ENCODE data around the gene TMEM238L.

The TMEM238L gene

DNA sequence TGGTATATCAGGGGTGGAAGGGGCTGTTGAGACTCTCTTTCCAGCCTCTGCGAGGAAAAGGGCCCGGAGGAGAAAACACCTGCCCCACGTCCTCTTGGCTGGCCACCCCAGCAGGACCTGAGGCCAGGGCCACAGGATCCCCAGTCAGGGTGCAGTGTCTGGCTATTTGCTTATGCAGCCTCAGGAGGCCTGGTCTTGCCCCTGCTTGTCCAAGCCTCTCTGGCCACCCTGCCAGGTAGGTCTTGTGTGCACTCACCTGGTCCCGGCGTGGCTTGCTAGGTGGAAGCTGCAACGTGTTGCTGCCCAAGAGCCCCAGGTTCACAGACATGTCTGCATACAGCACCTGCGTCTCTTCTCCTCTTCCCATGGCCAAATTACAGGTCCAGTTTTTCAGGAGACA lies 549 bp downstream of the TMEM238L start:
- no peak for DNase-seq

DNA sequence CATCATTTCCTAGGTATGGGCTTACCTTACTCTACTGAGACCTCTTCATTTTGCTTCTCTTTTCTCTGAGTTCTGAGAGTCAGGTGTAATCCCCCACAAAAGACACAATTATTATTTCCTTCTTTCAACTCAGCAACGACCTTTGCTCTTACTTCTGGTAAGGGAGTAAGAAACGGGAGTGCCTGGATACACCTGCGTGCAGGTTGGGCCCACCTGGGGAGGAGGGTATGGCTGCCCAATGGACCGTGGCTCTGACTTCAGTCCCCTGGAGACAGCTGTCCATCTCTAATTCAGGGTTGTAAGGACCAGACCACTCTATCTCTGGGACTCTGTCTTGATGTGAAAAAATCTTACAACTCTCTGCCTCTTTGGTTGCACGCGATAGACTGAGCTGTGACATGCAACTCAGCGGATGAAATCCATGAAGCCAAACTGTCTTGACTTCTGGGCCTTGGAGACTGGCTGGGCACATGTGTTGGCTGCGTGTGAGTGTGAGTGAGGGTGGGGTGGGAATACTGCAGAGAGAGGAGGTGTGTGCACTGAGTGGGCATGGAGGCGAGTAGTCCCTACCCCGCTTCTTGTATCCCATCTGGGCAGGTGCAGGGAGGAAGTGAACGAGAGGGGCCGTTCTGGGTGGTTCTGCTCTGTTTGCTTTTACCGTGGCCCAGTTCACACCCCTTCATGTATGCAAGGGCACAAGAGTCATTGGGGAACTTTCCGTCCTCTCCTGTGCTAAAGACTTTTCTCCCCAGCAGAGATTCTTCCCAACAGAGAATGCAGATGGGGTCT lies 1.2 kb downstream of the TMEM238L start:
- no peak for DNase-seq

GRCh38 chr17:10799407-10799806 lies 4.5 kb downstream of the TMEM238L start:
- DNase-seq = no peak

DNA sequence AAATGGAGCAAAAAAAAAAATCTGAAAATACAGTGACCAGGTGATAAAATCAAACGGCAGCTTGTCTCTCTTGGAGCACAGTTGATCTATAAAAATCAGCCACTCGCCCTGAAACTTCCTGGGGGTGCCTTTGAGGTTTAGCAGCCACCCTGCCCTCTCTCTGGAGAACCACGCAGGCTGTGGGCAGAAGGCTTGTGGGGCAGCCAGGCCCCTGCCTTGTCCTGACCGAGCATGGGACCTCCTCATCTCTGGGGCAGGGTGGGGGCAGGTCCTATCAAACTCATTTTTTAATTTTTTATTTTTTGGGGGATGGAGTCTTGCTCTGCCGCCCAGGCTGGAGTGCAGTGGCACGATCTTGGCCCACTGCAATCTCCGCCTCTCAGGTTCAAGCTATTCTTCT lies 5.0 kb downstream of the TMEM238L start:
- no peak for DNase-seq

- DNase-seq = no peak
These were observed 5.6 kb downstream of the TMEM238L start for GRCh38 chr17:10798332-10798749.

DNA sequence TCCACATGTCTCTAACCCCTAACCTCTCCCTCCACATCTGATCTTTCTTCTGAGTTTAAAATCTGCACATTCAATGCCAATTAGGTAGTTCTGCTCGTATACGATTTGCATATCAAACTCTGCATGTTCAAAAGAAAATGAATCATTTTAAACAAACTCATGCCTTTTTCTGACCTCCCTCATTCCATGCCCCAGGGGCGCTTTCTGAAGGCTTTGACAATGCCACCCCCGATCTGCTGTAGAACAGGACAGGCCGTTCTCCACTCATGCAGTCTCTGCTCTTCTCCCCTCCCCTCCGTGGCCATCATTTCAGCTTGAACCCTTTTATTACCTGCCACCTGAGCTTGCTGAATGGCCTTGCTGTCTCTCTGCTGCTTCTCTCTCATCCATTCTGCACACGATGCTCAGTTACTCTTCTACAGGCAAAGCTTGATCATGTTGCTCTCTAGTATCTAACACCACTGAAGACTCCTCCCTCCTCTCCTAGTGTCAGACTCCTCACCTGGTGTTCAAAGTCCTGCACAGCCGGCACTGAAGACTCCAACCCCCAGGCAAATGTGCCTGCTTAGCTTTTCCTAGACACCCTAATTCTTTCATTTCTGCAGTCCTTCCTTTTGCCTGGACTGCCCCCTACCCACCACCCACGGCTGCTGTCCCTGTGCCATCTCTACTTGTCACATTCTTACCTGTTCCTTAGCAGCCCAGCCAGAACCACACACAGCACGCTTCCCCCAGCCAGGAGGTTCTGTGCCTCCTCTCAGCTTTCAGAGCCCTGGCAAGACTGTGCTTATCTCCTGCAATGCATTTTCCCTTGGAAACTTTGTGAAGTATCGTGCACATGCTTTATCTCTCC lies 6.2 kb downstream of the TMEM238L start:
- no peak for DNase-seq

GRCh38 chr17:10793816-10794215 lies 10.1 kb downstream of the TMEM238L start:
- no peak for DNase-seq

GRCh38 chr17:10793256-10793655 lies 10.6 kb downstream of the TMEM238L start:
- DNase-seq = no peak

DNA sequence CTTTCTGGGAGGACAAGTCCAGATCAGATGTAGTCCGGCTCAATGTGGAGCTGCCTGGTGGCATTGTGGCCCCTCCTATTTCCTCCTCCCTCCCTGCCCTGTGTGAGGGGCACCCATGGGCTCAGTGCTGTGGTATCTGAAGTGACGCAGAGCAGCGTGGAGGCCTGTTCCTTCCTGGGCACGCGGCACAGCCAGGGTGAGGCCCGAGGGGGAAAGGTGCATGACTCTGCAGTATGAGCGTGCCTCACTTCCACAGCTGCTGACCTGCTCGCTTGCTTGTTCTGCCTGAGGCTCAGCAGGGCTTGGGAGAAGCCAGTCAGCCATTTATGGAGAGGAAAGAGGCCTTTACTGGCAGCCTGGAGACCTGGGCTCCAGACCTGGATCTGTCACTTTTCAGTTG lies 11.7 kb downstream of the TMEM238L start:
- no peak for DNase-seq

- no peak for DNase-seq
These were observed 13.2 kb downstream of the TMEM238L start for GRCh38 chr17:10790491-10791401.

GRCh38 chr17:10789694-10790271 lies 14.1 kb downstream of the TMEM238L start:
- DNase-seq = no peak

DNA sequence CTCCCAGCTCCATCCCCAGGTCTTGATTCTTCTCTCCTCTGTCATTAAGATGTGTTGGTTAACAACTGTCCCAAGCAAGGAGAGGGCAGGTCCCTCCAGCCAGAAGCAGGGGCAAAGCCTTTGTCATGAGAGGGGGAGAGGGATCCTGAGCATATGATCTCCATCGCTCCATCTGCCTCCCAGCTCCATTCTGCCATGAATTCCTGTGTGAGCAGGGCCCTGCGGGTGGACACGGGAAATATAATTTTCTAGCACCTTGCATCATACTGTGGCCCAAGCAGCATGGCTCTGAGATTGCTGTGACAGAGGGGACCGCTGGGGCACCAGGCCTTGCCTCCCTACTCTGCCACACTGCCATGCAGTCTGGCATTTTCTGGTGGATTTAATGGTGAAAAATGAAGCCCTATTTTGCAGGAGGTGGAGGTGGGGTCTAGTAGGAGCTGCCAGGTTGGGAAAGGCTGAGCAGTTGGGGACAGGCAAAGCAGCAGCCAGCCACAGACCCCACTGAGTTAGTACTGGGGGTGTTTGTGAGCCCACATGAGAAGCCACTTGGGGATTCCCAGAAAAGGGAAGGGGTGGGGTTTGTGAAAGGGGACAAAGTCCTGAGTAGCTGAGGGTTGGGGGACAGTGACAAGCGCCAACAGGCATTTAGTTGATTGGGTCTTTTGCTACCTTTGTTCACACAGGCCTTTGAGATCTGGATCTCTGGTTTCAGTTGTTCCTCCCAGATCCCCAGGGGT lies 16.4 kb downstream of the TMEM238L start:
- DNase-seq = no peak

GRCh38 chr17:10785295-10785694 lies 18.6 kb downstream of the TMEM238L start:
- DNase-seq = no peak

GRCh38 chr17:10779609-10780008 lies 24.3 kb downstream of the TMEM238L start:
- DNase-seq = no peak

- no peak for DNase-seq
These were observed 26.0 kb downstream of the TMEM238L start for GRCh38 chr17:10777890-10778289.

DNA sequence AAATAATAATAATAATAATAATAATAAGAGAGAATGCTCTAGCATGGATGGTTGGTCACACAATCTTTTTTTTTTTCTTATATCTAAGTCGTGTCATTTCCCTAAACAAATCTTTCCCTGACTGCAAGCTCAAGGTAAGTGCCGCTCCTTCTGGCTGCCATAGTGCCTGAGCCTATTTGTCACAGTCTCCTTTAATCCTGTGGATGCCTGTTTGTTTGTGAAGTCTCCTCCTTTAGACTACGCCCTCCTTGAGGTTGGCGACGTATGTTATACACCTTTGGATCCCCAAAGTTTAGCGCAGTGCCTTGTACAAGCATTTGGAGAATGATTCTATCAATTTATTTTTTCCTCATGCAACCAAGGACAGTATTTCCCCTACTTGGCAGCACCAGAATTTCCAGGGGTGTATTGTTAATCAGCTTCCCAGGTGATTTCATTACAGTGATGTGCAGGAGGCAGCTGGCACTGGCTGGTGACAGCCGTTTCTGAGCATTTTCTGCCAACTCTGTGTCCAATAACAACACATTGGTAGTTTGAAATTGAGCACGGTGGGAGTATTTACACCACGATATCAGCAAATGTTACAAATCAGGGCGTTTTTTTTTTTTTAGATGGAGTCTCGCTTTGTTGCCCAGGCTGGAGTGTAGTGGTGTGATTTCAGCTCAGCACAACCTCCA lies 26.6 kb downstream of the TMEM238L start:
- no peak for DNase-seq

GRCh38 chr17:10776381-10776780 lies 27.5 kb downstream of the TMEM238L start:
- DNase-seq = no peak

- no peak for DNase-seq
These were observed 28.1 kb downstream of the TMEM238L start for GRCh38 chr17:10775740-10776356.

DNA sequence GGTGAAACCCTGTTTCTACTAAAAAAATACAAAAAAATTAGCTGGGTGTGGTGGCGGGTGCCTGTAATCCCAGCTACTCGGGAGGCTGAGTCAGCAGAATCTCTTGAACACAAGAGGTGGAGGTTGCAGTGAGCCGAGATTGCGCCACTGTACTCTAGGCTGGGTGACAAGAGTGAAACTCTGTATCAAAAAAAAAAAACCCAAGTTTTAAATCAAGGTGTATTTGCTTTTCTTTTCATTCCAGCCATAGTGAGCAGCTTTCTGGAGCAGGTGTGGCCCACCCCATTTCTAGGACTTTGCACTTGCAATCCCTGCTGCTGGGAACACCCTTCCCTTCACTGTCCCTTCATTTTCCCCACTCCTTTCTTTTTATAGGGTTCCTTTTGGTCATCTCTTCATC lies 28.8 kb downstream of the TMEM238L start:
- DNase-seq = no peak

DNA sequence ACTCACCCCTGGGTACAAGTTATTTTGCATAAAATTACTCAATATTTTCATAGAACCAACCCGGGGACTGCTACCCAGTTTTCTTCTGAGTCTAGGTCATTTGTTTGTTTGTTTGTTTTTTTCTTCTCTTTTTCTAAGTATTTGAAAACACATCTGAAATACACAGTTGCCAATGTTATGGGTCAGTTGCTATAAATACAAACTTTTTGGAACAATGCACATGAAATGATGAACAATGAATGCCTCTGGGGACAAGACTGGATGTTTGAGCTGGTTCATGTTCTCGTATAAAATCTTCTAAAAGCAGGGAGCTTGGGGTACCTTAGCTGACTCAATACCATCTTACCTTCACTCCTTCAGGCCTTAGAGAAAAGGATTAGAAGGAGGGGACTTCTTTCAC lies 30.5 kb downstream of the TMEM238L start:
- no peak for DNase-seq

Data from NCI-H2171 (cell line).